Measurements from ENCODE around the gene MOB2. TPM values are rescaled to one million over a fixed set of nuclear protein-coding genes. Genes with fewer than 3 reads are reported as not detected.

The MOB2 gene
- total RNA-seq, 2 experiments from 2014 or later: 37.0 to 38.3 TPM

- H3K27ac ChIP-seq (ENCODE audit: low read depth in 1 of 2, low read length in 2 of 2): no peak overlapping the region
- Mint-ChIP-seq H3K27ac (no peak overlapping the region), H3K27me3 (peaks cover 3% of the 10 kb centered on the region), H3K36me3 (ENCODE audit: low read depth) (no peaks in the 10 kb centered on the region), H3K4me3 (no peak overlapping the region), H3K9me3 (no peaks in the 10 kb centered on the region), H3K4me1 (ENCODE audit: low read depth) (no peaks in the 10 kb centered on the region)
- POLR2A ChIA-PET: no interaction called here
- CTCF ChIA-PET: no interaction called here
- H3K4me3 ChIP-seq (ENCODE audit: low read length): no peak overlapping the region
- no peak for TF ChIP-seq CTCF (IDR thresholded peaks at IDR 0.05)
- peaks cover 9% of the 10 kb centered on the region for H3K4me1 ChIP-seq (ENCODE audit: insufficient read depth, low read length)
- no peak for DNase-seq
- H3K9me3 ChIP-seq (ENCODE audit: control insufficient read depth in 1 of 2, insufficient read depth in 1 of 2, low read length in 2 of 2): peaks cover 0 to 12% of the 10 kb centered on the region in 2 experiments
- intact Hi-C loops (cut with DNase I, micrococcal nuclease): no loop called here
- no peak for ATAC-seq (ENCODE audit: poor library complexity)
- H3K27me3 ChIP-seq (ENCODE audit: control insufficient read depth in 1 of 2, insufficient read depth in 2 of 2, low read length in 2 of 2): peaks cover 0 to 2% of the 10 kb centered on the region in 2 experiments
- no peaks in the 10 kb centered on the region for H3K36me3 ChIP-seq (ENCODE audit: insufficient read depth, low read length)
Measured at GRCh38 chr11:1439341-1439740, 47.2 kb downstream of the MOB2 start.

GRCh38 chr11:1438967-1439330 lies 47.6 kb downstream of the MOB2 start:
- Mint-ChIP-seq H3K36me3 (ENCODE audit: low read depth) (no peaks in the 10 kb centered on the region), H3K27ac (no peak overlapping the region), H3K4me3 (no peak overlapping the region), H3K27me3 (peaks cover 3% of the 10 kb centered on the region), H3K4me1 (ENCODE audit: low read depth) (no peaks in the 10 kb centered on the region), H3K9me3 (no peaks in the 10 kb centered on the region)
- Histone ChIP-seq H3K27ac (ENCODE audit: low read depth in 1 of 2, low read length in 2 of 2) (no peak overlapping the region), H3K9me3 (ENCODE audit: control insufficient read depth in 1 of 2, insufficient read depth in 1 of 2, low read length in 2 of 2) (peaks cover 0 to 9% of the 10 kb centered on the region in 2 experiments), H3K4me1 (ENCODE audit: insufficient read depth, low read length) (peaks cover 9% of the 10 kb centered on the region), H3K36me3 (ENCODE audit: insufficient read depth, low read length) (no peaks in the 10 kb centered on the region), H3K4me3 (ENCODE audit: low read length) (no peak overlapping the region), H3K27me3 (ENCODE audit: control insufficient read depth in 1 of 2, insufficient read depth in 2 of 2, low read length in 2 of 2) (peaks cover 0 to 2% of the 10 kb centered on the region in 2 experiments)
- ChIA-PET CTCF (no interaction called here), POLR2A (no interaction called here)
- intact Hi-C loops (cut with DNase I, micrococcal nuclease): no loop called here
- TF ChIP-seq CTCF (IDR thresholded peaks at IDR 0.05): no peak
- DNase-seq (no peak), ATAC-seq (ENCODE audit: poor library complexity) (no peak)

GRCh38 chr11:1438261-1438966 lies 48.2 kb downstream of the MOB2 start:
- ChIA-PET CTCF (no interaction called here), POLR2A (no interaction called here)
- H3K4me3 Mint-ChIP-seq: no peak overlapping the region
- no peak overlapping the region for H3K27ac ChIP-seq (ENCODE audit: low read depth in 1 of 2, low read length in 2 of 2)
- H3K4me1 ChIP-seq (ENCODE audit: insufficient read depth, low read length): peaks cover 9% of the 10 kb centered on the region
- no peak for TF ChIP-seq CTCF (IDR thresholded peaks at IDR 0.05)
- peaks cover 0 to 2% of the 10 kb centered on the region in 2 experiments for H3K27me3 ChIP-seq (ENCODE audit: control insufficient read depth in 1 of 2, insufficient read depth in 2 of 2, low read length in 2 of 2)
- H3K4me1 Mint-ChIP-seq (ENCODE audit: low read depth): no peaks in the 10 kb centered on the region
- H3K27ac Mint-ChIP-seq: no peak overlapping the region
- no peak for DNase-seq
- H3K36me3 Mint-ChIP-seq (ENCODE audit: low read depth): no peaks in the 10 kb centered on the region
- H3K9me3 Mint-ChIP-seq: no peaks in the 10 kb centered on the region
- ATAC-seq (ENCODE audit: poor library complexity): no peak
- peaks cover 0 to 8% of the 10 kb centered on the region in 2 experiments for H3K9me3 ChIP-seq (ENCODE audit: control insufficient read depth in 1 of 2, insufficient read depth in 1 of 2, low read length in 2 of 2)
- peaks cover 3% of the 10 kb centered on the region for H3K27me3 Mint-ChIP-seq
- no peaks in the 10 kb centered on the region for H3K36me3 ChIP-seq (ENCODE audit: insufficient read depth, low read length)
- no peak overlapping the region for H3K4me3 ChIP-seq (ENCODE audit: low read length)
- intact Hi-C loops (cut with DNase I, micrococcal nuclease): no loop called here
